AG04449 (cell line): Measurements from ENCODE around the gene AGAP1.
"Not testable (repeated sequence)": the region's sequence is repeated elsewhere in the genome, so short reads cannot be mapped to it uniquely, and the experiment has no call there.

Experiments
- CTCF ChIA-PET: fragments of 350-600 bp; formaldehyde crosslinking; extraction: SDS; loops from one replicate; lab custom pipeline; 2021; ENCODE audit warnings: antibody characterized with exemption; lab: Yijun Ruan, JAX
- POLR2A ChIA-PET: fragments of 400-600, 350-600 bp; formaldehyde crosslinking; extraction: SDS; loops from one replicate; lab custom pipeline; 2020; ENCODE audit warnings: antibody characterized with exemption, inconsistent platforms; lab: Yijun Ruan, JAX
- DNase-seq: peaks from one replicate; pipeline ENCODE4 v3.0.0-alpha.2; 2010; ENCODE audit warnings: low read depth, low spot score
- H3K4me3 ChIP-seq: 2 replicates; pipeline ENCODE4 v1.5.1; 2011; ENCODE audit warnings: low read depth, mild to moderate bottlenecking, control low read depth, low read length
- TF ChIP-seq, protein P1 (sequence below): IDR thresholded peaks from one replicate; pipeline ENCODE4 v1.5.1; 2011; ENCODE audit warnings: mild to moderate bottlenecking, moderate library complexity, low read length, control low read depth, inconsistent platforms; ENCODE audit not compliant: insufficient read depth; ENCODE audit errors: missing control alignments

AGAP1 gene

DNA sequence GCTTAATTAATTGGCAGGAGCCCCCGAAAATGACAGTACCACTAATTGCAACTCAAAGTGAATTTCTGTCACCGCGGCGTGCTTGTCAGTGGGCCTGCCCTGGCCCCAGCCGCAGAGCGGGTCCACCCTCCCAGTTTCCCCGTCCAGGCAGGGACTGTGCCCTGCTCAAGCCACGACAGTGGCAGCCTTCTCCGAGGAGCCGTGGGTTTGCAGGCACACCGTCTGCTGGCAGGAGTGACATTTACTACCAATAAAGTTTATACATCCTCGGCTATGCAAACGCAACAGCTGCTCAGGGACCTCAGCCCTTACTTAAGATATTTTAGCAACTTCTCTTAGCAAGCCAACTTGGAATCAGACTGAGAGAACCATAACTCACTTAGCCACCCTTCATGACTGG, 561.6 kb downstream of the AGAP1 start:
- TF ChIP-seq, protein P1, sequence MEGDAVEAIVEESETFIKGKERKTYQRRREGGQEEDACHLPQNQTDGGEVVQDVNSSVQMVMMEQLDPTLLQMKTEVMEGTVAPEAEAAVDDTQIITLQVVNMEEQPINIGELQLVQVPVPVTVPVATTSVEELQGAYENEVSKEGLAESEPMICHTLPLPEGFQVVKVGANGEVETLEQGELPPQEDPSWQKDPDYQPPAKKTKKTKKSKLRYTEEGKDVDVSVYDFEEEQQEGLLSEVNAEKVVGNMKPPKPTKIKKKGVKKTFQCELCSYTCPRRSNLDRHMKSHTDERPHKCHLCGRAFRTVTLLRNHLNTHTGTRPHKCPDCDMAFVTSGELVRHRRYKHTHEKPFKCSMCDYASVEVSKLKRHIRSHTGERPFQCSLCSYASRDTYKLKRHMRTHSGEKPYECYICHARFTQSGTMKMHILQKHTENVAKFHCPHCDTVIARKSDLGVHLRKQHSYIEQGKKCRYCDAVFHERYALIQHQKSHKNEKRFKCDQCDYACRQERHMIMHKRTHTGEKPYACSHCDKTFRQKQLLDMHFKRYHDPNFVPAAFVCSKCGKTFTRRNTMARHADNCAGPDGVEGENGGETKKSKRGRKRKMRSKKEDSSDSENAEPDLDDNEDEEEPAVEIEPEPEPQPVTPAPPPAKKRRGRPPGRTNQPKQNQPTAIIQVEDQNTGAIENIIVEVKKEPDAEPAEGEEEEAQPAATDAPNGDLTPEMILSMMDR: no peak
- no peak overlapping the region for H3K4me3 ChIP-seq
- POLR2A ChIA-PET: no interaction called here
- no peak for DNase-seq
- CTCF ChIA-PET: no interaction called here

DNA sequence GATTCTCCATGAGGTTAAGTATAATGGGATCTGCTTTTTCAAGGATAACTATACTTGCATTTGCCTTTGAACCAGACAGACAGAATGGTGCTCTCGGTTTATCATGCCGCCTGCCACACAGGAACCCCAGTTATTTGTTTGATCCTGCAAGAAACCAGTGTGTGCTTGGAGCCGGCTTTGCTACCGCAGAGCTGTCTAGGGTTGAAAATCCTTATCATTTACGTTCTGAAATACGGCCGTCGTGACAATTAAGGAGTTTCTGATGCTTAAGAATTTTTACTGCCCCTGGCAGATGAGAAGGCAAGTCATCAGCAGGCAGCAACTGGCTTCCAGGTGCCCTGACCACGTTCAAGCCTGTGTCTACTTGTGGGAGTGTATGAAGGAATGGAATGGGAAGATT, 562.3 kb downstream of the AGAP1 start:
- DNase-seq: no peak
- CTCF ChIA-PET: no interaction called here
- POLR2A ChIA-PET: no interaction called here
- TF ChIP-seq, protein P1: no peak
- no peak overlapping the region for H3K4me3 ChIP-seq

DNA sequence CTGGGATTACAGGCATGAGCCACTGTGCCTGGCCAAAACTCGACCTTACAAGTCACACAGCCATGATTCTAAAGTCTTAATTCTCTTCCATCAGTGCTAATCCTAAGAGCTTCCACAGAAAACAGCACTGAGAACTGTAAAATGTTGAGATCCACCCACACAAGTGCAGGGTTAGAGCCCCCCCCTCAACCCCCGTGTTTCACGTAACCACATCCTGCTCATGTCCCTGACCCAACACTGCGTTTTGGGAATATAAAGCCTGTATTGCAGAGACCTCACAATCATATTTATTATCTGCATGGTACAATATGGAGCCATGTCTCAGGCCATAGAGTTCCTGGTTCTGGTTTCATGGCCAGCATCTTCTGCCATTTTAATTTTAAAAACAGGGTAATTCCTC, 563.5 kb downstream of the AGAP1 start:
- CTCF ChIA-PET: no interaction called here
- TF ChIP-seq, protein P1: no peak
- no peak for DNase-seq
- H3K4me3 ChIP-seq: no peak overlapping the region
- POLR2A ChIA-PET: no interaction called here

- TF ChIP-seq, protein P1: no peak
- DNase-seq: no peak
- ChIA-PET POLR2A (no interaction called here), CTCF (no interaction called here)
- no peak overlapping the region for H3K4me3 ChIP-seq
Measured at GRCh38 chr2:236061497-236061896, 567.7 kb downstream of the AGAP1 start.

GRCh38 chr2:236061899-236062298, 568.1 kb downstream of the AGAP1 start:
- ChIA-PET CTCF (no interaction called here), POLR2A (no interaction called here)
- H3K4me3 ChIP-seq: no peak overlapping the region
- DNase-seq: no peak
- TF ChIP-seq, protein P1: no peak

DNA sequence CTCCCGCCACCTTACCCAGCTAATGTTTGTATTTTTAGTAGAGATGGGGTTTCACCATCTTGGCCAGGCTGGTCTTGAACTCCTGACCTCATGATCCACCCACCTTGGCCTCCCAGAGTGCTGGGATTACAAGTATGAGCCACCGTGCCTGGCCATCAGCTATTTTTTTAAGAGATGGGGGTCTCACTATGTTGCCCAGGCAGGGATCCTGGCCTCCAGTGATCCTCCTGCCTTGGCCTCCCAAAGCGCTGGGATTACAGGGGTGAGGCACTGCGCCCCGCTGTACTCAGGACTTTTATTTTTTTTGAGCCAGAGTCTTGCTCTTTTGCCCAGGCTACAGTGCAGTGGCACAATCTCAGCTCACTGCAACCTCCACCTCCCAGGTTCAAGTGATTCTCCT, 569.0 kb downstream of the AGAP1 start:
- POLR2A ChIA-PET, DNase-seq, H3K4me3 ChIP-seq, CTCF ChIA-PET: not testable (repeated sequence)

- TF ChIP-seq, protein P1: no peak
- POLR2A ChIA-PET: no interaction called here
- DNase-seq: no peak
- no peak overlapping the region for H3K4me3 ChIP-seq
- CTCF ChIA-PET: no interaction called here
Measured at GRCh38 chr2:236063994-236064393, 570.2 kb downstream of the AGAP1 start.
